Activated CD4-positive, alpha-beta memory T cell treated with anti-CD3 and anti-CD28 coated beads, Interleukin-2, amount 10 ng/mL, durations not matched to agents 7 days and 5 days (primary cell): ENCODE measurements around the gene MBD3L2B. TPM values are rescaled to one million over a fixed set of nuclear protein-coding genes. Genes with fewer than 3 reads are reported as not detected.
"Not testable (repeated sequence)": the region's sequence is repeated elsewhere in the genome, so short reads cannot be mapped to it uniquely, and the experiment has no call there.

ENCODE experiments used
- CTCF ChIA-PET: fragments of 350-600 bp; sonication (Branson Sonifier 250); formaldehyde crosslinking; loops from one replicate; lab custom pipeline; 2021; ENCODE audit warnings: antibody characterized with exemption, inconsistent platforms; lab: Charles Lee
- POLR2A ChIA-PET: fragments of 350-600 bp; sonication (Branson Sonifier 250); formaldehyde crosslinking; loops from one replicate; lab custom pipeline; 2021; ENCODE audit warnings: antibody characterized with exemption; lab: Charles Lee
- DNase-seq: peaks from one replicate; pipeline ENCODE4 v3.0.0-alpha.2; 2020
- H3K27ac Mint-ChIP-seq: one replicate; pipeline ENCODE4 v1.8.0; 2021; ENCODE audit warnings: mild to moderate bottlenecking, mixed read lengths
- H3K27me3 Mint-ChIP-seq: one replicate; pipeline ENCODE4 v1.8.0; 2021; ENCODE audit warnings: mixed read lengths
- H3K36me3 Mint-ChIP-seq: one replicate; pipeline ENCODE4 v1.8.0; 2021; ENCODE audit warnings: low read depth, mixed read lengths
- H3K4me1 Mint-ChIP-seq: one replicate; pipeline ENCODE4 v1.8.0; 2021; ENCODE audit warnings: mixed read lengths
- H3K4me3 Mint-ChIP-seq: one replicate; pipeline ENCODE4 v1.8.0; 2021; ENCODE audit warnings: mild to moderate bottlenecking, mixed read lengths
- H3K9me3 Mint-ChIP-seq: one replicate; pipeline ENCODE4 v1.8.0; 2021; ENCODE audit warnings: mixed read lengths
- total RNA-seq, 2 experiments: library from RNA; stranded (reverse); gene quantifications; one replicate each; pipeline ENCODE4 v1.2.3, GENCODE V29; 2021

The MBD3L2B gene
- total RNA-seq, 2 experiments from 2014 or later, result not detected

- H3K27ac Mint-ChIP-seq, H3K36me3 Mint-ChIP-seq, DNase-seq, CTCF ChIA-PET, H3K4me3 Mint-ChIP-seq, H3K27me3 Mint-ChIP-seq, H3K9me3 Mint-ChIP-seq, POLR2A ChIA-PET, H3K4me1 Mint-ChIP-seq: not testable (repeated sequence)
These were observed 33.6 kb upstream of the MBD3L2B start for GRCh38 chr19:7054635-7055368.

GRCh38 chr19:7052896-7053295 is 31.7 kb upstream of the MBD3L2B start:
- POLR2A ChIA-PET, H3K4me1 Mint-ChIP-seq, H3K27me3 Mint-ChIP-seq, DNase-seq, H3K27ac Mint-ChIP-seq, H3K36me3 Mint-ChIP-seq, H3K9me3 Mint-ChIP-seq, CTCF ChIA-PET, H3K4me3 Mint-ChIP-seq: not testable (repeated sequence)

- CTCF ChIA-PET, H3K4me3 Mint-ChIP-seq, H3K27ac Mint-ChIP-seq, H3K27me3 Mint-ChIP-seq, H3K36me3 Mint-ChIP-seq, DNase-seq, POLR2A ChIA-PET, H3K9me3 Mint-ChIP-seq, H3K4me1 Mint-ChIP-seq: not testable (repeated sequence)
These were observed 30.2 kb upstream of the MBD3L2B start for GRCh38 chr19:7051421-7051820.

GRCh38 chr19:7049021-7049420 is 27.8 kb upstream of the MBD3L2B start, which contains the start of gene MBD3L2:
Gene MBD3L2 (plus strand): TSS chr19:7049321. CDS start chr19:7049374, 53 bp downstream.
- H3K4me1 Mint-ChIP-seq, H3K4me3 Mint-ChIP-seq, CTCF ChIA-PET, POLR2A ChIA-PET, H3K36me3 Mint-ChIP-seq, H3K27me3 Mint-ChIP-seq, H3K9me3 Mint-ChIP-seq, H3K27ac Mint-ChIP-seq, DNase-seq: not testable (repeated sequence)

GRCh38 chr19:7041563-7041962 is 20.3 kb upstream of the MBD3L2B start:
- H3K36me3 Mint-ChIP-seq, H3K4me1 Mint-ChIP-seq, H3K9me3 Mint-ChIP-seq, H3K27me3 Mint-ChIP-seq, H3K27ac Mint-ChIP-seq, H3K4me3 Mint-ChIP-seq, DNase-seq, CTCF ChIA-PET, POLR2A ChIA-PET: not testable (repeated sequence)

- H3K27ac Mint-ChIP-seq, H3K4me1 Mint-ChIP-seq, H3K9me3 Mint-ChIP-seq, H3K27me3 Mint-ChIP-seq, H3K4me3 Mint-ChIP-seq, CTCF ChIA-PET, POLR2A ChIA-PET, H3K36me3 Mint-ChIP-seq, DNase-seq: not testable (repeated sequence)
These were observed 18.8 kb upstream of the MBD3L2B start, which contains the start of gene MBD3L4 for GRCh38 chr19:7040079-7040478. Gene MBD3L4 (minus strand): TSS chr19:7040179. CDS start chr19:7040144, 35 bp downstream.

GRCh38 chr19:7030278-7030677 is 9.0 kb upstream of the MBD3L2B start, which contains the start of gene MBD3L5:
Gene MBD3L5 (plus strand): TSS chr19:7030578. CDS start chr19:7030612, 34 bp downstream.
- DNase-seq, CTCF ChIA-PET, H3K4me3 Mint-ChIP-seq, H3K27ac Mint-ChIP-seq, H3K36me3 Mint-ChIP-seq, H3K27me3 Mint-ChIP-seq, H3K9me3 Mint-ChIP-seq, H3K4me1 Mint-ChIP-seq, POLR2A ChIA-PET: not testable (repeated sequence)

GRCh38 chr19:7028790-7029189 is 7.6 kb upstream of the MBD3L2B start:
- H3K36me3 Mint-ChIP-seq, H3K9me3 Mint-ChIP-seq, CTCF ChIA-PET, H3K4me3 Mint-ChIP-seq, POLR2A ChIA-PET, H3K27ac Mint-ChIP-seq, H3K4me1 Mint-ChIP-seq, DNase-seq, H3K27me3 Mint-ChIP-seq: not testable (repeated sequence)

GRCh38 chr19:7018828-7019227 is 2.4 kb downstream of the MBD3L2B start:
- Mint-ChIP-seq H3K9me3 (no peaks in the 10 kb centered on the region), H3K36me3 (no peaks in the 10 kb centered on the region), H3K27me3 (no peaks in the 10 kb centered on the region), H3K27ac (no peak overlapping the region), H3K4me3 (no peak overlapping the region), H3K4me1 (peaks cover 2% of the 10 kb centered on the region)
- no peak for DNase-seq
- POLR2A ChIA-PET, result no interaction called here
- CTCF ChIA-PET, result no interaction called here

GRCh38 chr19:7013678-7014077 is 7.6 kb downstream of the MBD3L2B start:
- DNase-seq, result no peak
- Mint-ChIP-seq H3K4me1 (peaks cover 29% of the 10 kb centered on the region), H3K27me3 (no peaks in the 10 kb centered on the region), H3K36me3 (no peaks in the 10 kb centered on the region), H3K27ac (peak overlapping the region; percentile 32), H3K9me3 (peaks cover 5% of the 10 kb centered on the region), H3K4me3 (no peak overlapping the region)
- POLR2A ChIA-PET, result interaction anchor here (0.7 kb wide), 1 partner anchor 57 kb away, joined by 3 read pairs; no protein-coding TSS in a partner anchor
- CTCF ChIA-PET, result interaction anchor here (1.2 kb wide), 1 partner anchor 86 kb away, joined by 4 read pairs; no protein-coding TSS in a partner anchor

- H3K9me3 Mint-ChIP-seq, result peaks cover 8% of the 10 kb centered on the region
- H3K4me3 Mint-ChIP-seq, result no peak overlapping the region
- POLR2A ChIA-PET, result no interaction called here
- H3K27ac Mint-ChIP-seq, result no peak overlapping the region
- no peaks in the 10 kb centered on the region for H3K36me3 Mint-ChIP-seq
- no peak for DNase-seq
- CTCF ChIA-PET, result no interaction called here
- H3K4me1 Mint-ChIP-seq, result peaks cover 31% of the 10 kb centered on the region
- no peaks in the 10 kb centered on the region for H3K27me3 Mint-ChIP-seq
These were observed 10.3 kb downstream of the MBD3L2B start for GRCh38 chr19:7010722-7011593.

GRCh38 chr19:7007859-7008258 is 13.4 kb downstream of the MBD3L2B start:
- CTCF ChIA-PET, result no interaction called here
- H3K27me3 Mint-ChIP-seq, result no peaks in the 10 kb centered on the region
- H3K4me3 Mint-ChIP-seq, result no peak overlapping the region
- DNase-seq, result no peak
- H3K36me3 Mint-ChIP-seq, result no peaks in the 10 kb centered on the region
- H3K9me3 Mint-ChIP-seq, result peaks cover 8% of the 10 kb centered on the region
- POLR2A ChIA-PET, result no interaction called here
- peaks cover 25% of the 10 kb centered on the region for H3K4me1 Mint-ChIP-seq
- H3K27ac Mint-ChIP-seq, result no peak overlapping the region

GRCh38 chr19:7006135-7006704 is 15.0 kb downstream of the MBD3L2B start:
- Mint-ChIP-seq H3K27ac (no peak overlapping the region), H3K4me3 (no peak overlapping the region), H3K27me3 (no peaks in the 10 kb centered on the region), H3K9me3 (peaks cover 6% of the 10 kb centered on the region), H3K36me3 (no peaks in the 10 kb centered on the region), H3K4me1 (peaks cover 25% of the 10 kb centered on the region)
- POLR2A ChIA-PET, result no interaction called here
- CTCF ChIA-PET, result no interaction called here
- DNase-seq, result no peak
